Measurements from ENCODE around the gene PRDM8. TPM values are rescaled to one million over a fixed set of nuclear protein-coding genes. Genes with fewer than 3 reads are reported as not detected.

PRDM8 gene
- total RNA-seq, 1 donor from 2014 or later, result 11.6 TPM

- Mint-ChIP-seq H3K36me3 (ENCODE audit: low read depth) (no peaks in the 10 kb centered on the region), H3K27me3 (peaks cover 20% of the 10 kb centered on the region), H3K4me3 (no peak overlapping the region), H3K4me1 (peaks cover 8% of the 10 kb centered on the region), H3K27ac (no peak overlapping the region), H3K9me3 (no peaks in the 10 kb centered on the region)
- POLR2A ChIA-PET, result interaction anchor here (0.6 kb wide), 2 partner anchors 18 to 20 kb away, joined by 3 read pairs; no protein-coding TSS in a partner anchor
- TF ChIP-seq, protein P1, sequence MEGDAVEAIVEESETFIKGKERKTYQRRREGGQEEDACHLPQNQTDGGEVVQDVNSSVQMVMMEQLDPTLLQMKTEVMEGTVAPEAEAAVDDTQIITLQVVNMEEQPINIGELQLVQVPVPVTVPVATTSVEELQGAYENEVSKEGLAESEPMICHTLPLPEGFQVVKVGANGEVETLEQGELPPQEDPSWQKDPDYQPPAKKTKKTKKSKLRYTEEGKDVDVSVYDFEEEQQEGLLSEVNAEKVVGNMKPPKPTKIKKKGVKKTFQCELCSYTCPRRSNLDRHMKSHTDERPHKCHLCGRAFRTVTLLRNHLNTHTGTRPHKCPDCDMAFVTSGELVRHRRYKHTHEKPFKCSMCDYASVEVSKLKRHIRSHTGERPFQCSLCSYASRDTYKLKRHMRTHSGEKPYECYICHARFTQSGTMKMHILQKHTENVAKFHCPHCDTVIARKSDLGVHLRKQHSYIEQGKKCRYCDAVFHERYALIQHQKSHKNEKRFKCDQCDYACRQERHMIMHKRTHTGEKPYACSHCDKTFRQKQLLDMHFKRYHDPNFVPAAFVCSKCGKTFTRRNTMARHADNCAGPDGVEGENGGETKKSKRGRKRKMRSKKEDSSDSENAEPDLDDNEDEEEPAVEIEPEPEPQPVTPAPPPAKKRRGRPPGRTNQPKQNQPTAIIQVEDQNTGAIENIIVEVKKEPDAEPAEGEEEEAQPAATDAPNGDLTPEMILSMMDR (IDR thresholded peaks at IDR 0.05), result no peak
- CTCF ChIA-PET, result no interaction called here
- DNase-seq (no peak), ATAC-seq (ENCODE audit: low read depth) (no peak)
- intact Hi-C loops (cut with micrococcal nuclease), result no loop called here
Measured at GRCh38 chr4:80206521-80207171, 9.3 kb downstream of the PRDM8 start.

DNA sequence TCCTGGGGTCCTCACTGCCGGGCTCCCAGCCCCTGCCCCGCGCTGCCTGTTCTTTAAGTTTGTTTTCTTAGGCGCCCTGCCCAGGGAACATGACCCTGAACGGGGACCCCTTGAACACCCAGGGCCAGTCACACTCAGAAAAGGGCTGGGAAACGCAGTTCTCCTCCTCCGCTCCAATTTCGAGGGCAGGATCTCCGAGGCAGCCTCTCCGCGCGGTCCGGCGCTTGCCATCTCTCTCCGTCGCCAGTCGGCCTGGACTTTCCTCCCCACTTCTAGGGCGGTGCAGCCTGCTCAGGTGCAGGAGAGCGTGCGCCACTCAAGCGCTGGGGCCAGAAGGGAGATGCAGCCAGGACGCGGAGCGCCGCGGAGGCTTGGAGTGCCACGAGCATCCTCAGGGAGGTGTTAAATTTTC, 9.9 kb downstream of the PRDM8 start:
- Mint-ChIP-seq H3K36me3 (ENCODE audit: low read depth) (no peaks in the 10 kb centered on the region), H3K27ac (no peak overlapping the region), H3K4me1 (peaks cover 6% of the 10 kb centered on the region), H3K9me3 (no peaks in the 10 kb centered on the region), H3K4me3 (no peak overlapping the region), H3K27me3 (peaks cover 22% of the 10 kb centered on the region)
- ChIA-PET POLR2A (no interaction called here), CTCF (no interaction called here)
- TF ChIP-seq, protein P1 (IDR thresholded peaks at IDR 0.05), result no peak
- intact Hi-C loops (cut with micrococcal nuclease), result no loop called here
- no peak for DNase-seq
- ATAC-seq (ENCODE audit: low read depth), result no peak

DNA sequence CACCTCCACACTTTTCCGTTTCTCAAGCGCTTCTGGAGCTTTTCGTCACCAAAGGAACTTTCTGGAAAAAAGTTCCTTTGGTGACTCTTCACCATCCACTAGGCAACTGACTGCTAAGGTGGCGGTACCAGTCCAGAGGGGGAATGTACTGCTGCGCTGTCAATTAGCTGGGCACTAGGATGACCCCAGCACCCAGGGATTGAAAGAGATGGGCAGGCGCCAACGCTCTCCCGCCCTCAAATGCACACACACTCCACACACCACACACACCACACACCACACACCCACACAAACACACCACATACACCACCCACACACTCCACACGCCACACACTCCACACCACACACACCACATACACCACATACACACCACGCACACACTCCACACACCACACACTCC, 10.4 kb downstream of the PRDM8 start:
- no peak for ATAC-seq (ENCODE audit: low read depth)
- CTCF ChIA-PET, result no interaction called here
- Mint-ChIP-seq H3K27me3 (peaks cover 22% of the 10 kb centered on the region), H3K4me3 (no peak overlapping the region), H3K27ac (no peak overlapping the region), H3K9me3 (no peaks in the 10 kb centered on the region), H3K4me1 (peaks cover 6% of the 10 kb centered on the region), H3K36me3 (ENCODE audit: low read depth) (no peaks in the 10 kb centered on the region)
- POLR2A ChIA-PET, result no interaction called here
- TF ChIP-seq, protein P1 (IDR thresholded peaks at IDR 0.05), result no peak
- intact Hi-C loops (cut with micrococcal nuclease), result no loop called here
- DNase-seq, result no peak

DNA sequence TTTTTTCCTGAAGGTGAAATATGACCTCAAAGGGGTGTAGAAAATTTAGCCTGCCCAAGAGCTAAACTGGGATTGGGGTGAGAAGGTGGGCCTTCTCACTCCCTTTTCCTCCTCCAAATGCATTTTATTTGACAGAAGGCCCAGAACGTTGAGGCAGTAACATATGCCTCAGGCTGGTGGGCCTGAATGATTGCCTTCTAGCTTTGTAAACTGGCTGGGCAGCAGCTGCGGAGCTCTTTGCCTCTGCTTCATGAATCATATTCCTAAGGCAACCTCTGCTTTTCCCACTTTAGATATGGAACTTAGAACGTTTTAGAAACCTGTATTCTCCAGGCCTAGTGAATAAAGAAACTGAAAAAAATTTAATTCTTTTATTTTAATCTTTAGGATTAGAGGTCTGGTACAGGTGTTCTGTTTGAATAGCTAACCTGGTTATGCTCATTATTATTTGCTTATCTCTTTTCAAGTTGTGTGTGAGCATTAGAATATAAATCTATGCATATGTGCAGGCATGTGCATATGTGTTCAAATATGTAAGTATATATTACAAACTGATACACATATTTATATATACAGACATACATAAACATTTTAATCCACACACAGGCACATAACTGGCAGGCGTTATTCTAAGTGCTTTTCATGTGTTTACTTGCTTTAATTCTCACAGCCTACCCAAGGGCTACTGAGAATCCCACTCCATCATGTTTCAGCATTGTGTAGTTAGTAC, 11.5 kb downstream of the PRDM8 start:
- Mint-ChIP-seq H3K4me3 (no peak overlapping the region), H3K9me3 (no peaks in the 10 kb centered on the region), H3K4me1 (no peaks in the 10 kb centered on the region), H3K36me3 (ENCODE audit: low read depth) (no peaks in the 10 kb centered on the region), H3K27me3 (peaks cover 22% of the 10 kb centered on the region), H3K27ac (no peak overlapping the region)
- ATAC-seq (ENCODE audit: low read depth), result no peak
- POLR2A ChIA-PET, result no interaction called here
- DNase-seq, result no peak
- TF ChIP-seq, protein P1 (IDR thresholded peaks at IDR 0.05), result no peak
- CTCF ChIA-PET, result no interaction called here
- intact Hi-C loops (cut with micrococcal nuclease), result no loop called here

- Mint-ChIP-seq H3K27ac (no peak overlapping the region), H3K4me1 (no peaks in the 10 kb centered on the region), H3K27me3 (peaks cover 22% of the 10 kb centered on the region), H3K9me3 (no peaks in the 10 kb centered on the region), H3K36me3 (ENCODE audit: low read depth) (no peaks in the 10 kb centered on the region), H3K4me3 (no peak overlapping the region)
- ATAC-seq (ENCODE audit: low read depth) (no peak), DNase-seq (no peak)
- POLR2A ChIA-PET, result no interaction called here
- intact Hi-C loops (cut with micrococcal nuclease), result no loop called here
- TF ChIP-seq, protein P1 (IDR thresholded peaks at IDR 0.05), result no peak
- CTCF ChIA-PET, result interaction anchor here (0.8 kb wide), 1 partner anchor 11 kb away, joined by 3 read pairs; no protein-coding TSS in a partner anchor
Measured at GRCh38 chr4:80209340-80209701, 12.0 kb downstream of the PRDM8 start.

All from activated B cell treated with CpG ODN at 0.5 μM for 24 hours (primary cell).